SK-N-MC (cell line): ENCODE results near the gene COL18A1.

ENCODE experiments used
- EZH2 ChIP-seq: fragments of 200-600 bp; sonication (generic); IDR thresholded peaks from one replicate; pipeline ENCODE4 v1.6.1; 2017; ENCODE audit warnings: antibody characterized with exemption
- POLR2AphosphoS5 ChIP-seq: IDR thresholded peaks from 2 replicates; pipeline ENCODE4 v1.6.1; 2012; ENCODE audit warnings: mild to moderate bottlenecking, low read depth, low read length, borderline replicate concordance

GRCh38 chr21:45523411-45524101 is 118.6 kb downstream of the COL18A1 start:
- no peak for TF ChIP-seq EZH2
- no peak for TF ChIP-seq POLR2AphosphoS5
